HG02759 (cell line): ENCODE measurements around the gene MCTP1.

ENCODE experiments used
- ATAC-seq: cut with Tn5 transposase; IDR thresholded peaks from one replicate; pipeline ENCODE4 v1.9.1; 2021; ENCODE audit warnings: mild to moderate bottlenecking, moderate library complexity; ENCODE audit not compliant: unreplicated experiment

Gene MCTP1

DNA sequence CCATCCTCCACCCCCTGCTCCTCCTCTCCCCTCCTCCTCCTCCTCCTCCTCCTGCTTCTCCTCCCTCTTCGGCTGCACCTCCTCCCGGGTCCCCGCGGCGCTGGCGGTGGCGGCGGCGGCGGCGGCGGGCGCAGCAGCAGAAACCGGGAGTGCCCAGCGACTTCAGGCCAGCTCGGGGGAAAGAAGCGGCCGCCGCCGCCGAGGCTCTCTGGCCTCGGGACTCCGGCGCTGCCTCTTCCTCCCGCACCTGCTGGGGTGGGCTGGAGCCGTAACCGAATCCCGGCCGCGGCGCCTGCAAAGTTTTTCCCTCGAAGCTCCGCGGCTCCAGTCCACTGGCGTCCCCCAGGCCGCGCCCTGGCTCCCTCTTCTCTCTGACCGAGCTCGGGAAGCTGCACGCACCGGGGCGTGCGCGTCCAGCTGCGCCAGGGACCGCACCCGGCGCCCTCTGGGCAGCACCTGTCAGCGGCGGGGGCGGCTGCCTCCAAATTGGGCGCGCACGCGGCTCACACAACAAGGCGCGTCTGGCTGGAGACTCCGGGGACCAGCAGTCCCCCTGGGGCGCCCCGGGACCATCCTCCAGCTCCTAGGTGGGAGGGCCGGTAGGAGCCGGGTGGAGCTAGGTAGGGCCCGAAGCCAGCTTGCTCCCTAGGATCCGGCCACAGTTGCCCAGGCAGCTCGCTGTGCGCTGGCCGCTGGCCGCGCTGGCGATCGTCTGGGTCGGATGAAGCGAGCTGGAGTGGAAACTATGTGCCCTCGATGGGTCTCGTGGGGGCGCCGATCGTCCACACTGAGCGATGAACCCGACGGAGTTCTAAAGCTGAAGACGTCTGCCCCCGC, at the start of gene MCTP1:
Gene MCTP1 (minus strand): TSS at position 523 of the 837 bp plus-strand sequence.
- ATAC-seq: peak; percentile 37

DNA sequence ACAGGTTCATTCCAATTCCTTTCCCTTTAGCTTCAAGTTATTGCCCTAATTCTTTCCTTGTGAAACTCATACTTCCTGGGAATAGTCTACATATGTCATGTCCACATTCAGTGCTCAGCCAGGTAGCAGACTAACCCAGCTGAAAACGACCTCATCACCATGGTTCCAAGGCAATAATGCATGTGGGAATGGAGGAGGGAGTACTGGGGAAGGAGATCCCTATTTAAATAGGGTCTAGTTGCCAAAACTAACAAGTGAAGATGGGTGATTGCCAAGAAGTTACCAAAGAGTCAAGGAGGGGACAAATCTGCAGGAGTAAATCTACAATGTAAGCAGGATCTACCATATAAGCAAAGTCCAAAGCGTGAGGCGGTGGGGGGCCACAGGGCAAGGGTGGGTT, 47.3 kb upstream of the MCTP1 start:
- no peak for ATAC-seq

DNA sequence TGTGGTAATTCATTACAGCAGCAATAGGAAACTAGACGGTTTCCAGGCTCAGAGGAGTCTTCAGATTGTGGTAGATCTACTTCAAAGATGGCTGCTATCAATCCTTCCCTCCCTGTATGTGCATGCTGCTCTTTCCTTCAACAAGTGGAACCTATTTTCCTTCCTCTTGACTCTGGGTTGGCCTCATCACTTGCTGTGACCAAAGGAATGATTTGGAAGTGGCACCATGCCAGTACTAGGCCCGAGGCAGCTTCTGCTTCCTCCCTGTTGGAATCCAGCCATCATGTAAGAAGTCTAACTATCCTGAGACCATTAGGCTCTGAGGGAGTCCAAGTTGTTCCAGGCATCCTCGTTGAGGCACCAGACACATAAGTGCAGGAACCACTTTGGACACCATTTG, 46.5 kb upstream of the MCTP1 start:
- ATAC-seq: no peak

DNA sequence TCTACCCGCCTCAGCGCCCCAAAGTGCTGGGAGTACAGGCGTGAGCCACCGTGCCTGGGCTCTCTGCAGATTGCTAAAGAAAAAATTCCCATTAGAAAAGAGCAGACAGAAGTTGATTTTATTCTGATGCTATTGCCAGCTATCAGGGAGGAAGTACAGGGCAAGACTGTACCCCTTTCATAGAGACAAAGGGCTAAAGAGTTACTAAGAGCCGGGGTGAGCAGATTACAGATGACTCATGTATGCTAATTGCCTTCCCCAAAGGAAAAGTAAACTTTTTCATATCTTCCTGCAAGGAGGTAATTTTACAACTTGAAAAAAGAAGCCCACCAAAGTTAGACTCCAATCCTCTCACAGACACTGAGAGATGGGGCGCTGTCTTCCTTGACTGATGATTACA, 42.3 kb upstream of the MCTP1 start:
- ATAC-seq: no peak

DNA sequence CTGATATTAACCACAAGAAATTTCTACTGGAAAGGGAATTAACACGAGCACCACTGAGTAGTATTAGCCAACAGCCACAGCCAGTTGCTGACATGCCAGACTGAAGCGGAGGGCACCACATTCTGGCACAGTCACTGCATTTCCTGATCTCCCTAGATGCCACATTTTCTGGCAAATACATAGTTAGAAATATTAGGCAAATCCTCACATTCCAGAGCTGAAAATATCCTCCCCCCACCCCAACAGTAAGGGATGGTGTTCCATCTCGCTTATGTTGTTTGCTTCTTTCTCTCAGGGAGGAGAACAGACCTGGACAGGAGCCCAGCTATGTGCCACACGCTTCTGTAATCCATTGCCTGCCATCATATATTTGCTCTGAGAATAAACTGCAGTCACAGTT, 32.8 kb upstream of the MCTP1 start:
- no peak for ATAC-seq

DNA sequence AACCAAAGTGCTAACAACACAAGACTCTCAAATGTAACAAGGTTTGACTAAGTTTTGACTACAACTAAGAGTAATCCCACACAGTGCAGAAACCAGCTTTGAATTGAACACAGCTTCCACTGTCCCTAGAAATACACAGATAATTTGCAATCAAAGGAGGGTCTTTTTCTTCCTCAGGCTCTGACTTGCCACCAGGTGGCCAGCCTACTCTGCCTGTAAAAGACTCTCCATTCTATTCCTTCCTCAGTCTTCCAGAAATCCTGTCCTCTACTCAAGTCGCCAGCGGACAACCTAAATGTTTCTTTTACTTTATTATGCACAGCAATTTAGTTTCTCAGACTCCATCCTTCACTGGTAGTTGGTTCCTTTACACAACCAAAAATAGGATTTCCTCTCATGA, 32.2 kb upstream of the MCTP1 start:
- ATAC-seq: no peak

DNA sequence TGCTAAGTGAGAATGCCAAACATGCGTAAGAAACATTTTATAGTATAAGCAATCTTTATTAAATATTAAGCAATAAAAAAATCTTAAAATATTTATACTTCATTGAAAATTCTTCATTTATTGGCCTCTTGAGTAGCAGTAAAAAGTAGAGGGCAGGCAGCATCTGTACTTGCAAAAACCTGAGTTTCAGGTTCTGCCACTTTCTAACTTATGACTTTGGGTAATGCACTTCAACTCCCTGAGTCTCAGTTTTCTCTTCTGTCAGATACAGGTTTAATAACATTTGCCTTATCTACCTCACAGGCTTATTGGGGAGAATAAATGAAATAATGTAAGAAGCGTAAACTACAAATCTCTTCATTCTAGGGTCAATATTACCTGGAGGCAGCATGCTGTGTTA, 19.8 kb upstream of the MCTP1 start:
- no peak for ATAC-seq

- no peak for ATAC-seq
Measured at GRCh38 chr5:95298651-95299050, 13.8 kb upstream of the MCTP1 start.

DNA sequence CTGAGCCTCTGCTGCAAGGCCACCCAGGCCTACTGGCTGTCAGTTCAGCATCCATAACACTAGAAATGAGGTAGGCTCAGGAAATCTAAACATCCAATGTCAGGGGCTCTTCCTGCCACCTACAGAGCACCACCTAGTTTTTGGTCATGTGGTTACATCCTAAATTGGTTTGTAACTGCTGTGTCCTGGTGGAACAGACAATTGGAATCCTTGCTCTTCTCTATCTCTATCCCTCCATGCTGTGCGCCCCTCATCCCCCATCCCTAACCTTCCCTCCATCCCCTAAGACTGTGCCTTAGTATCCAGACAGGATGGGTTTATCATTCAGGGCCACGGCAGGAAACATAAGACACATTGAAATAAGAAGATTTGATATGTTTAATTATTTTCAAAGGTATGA, 11.4 kb upstream of the MCTP1 start:
- ATAC-seq: no peak

DNA sequence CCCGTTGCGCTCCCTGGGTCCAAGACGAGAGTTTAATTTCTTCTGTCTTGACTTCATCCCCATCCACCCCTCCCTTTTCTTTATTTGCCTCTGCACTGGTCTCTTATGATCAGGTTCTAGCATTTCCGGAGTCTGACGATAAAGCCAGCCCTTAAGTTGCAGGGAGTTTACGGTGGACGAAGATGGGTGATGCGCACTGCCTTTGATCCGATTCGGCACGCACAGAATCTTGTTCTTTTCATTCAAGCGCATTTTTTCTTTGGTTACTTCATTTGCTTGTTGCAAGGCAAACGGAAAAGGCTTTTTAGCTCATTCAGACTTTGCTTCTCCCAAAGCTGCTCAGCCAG, 488 bp upstream of the MCTP1 start:
- no peak for ATAC-seq

GRCh38 chr5:95283761-95284571, 928 bp downstream of the MCTP1 start:
- peak; percentile 57 for ATAC-seq

DNA sequence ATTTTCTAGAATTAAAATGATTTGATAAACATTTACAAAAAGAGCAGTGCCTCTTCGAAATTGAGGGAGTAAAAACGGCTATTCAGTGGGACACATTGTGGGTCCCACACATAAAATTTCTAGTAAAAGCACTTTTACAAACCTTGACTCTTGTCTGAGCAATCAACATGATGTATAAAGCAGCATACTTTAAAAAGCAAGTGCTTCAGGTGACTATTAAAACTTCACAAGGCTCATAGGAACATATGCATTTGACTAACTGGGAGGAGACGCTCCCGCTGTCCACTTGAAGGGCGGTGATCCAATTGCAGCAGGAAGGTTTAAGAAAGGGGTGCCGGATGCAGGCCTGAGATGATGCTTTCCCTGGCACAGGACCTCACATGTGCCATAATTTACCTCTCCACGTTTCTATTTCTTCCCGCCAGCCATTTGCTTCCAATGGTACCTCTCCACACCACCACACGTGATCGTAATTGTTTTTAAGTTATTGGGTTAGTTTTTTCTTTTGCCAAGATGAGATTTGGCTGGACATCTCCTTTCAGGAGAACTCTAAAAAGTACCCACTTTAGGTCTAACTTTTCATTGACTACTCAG, 1.8 kb downstream of the MCTP1 start:
- ATAC-seq: no peak

DNA sequence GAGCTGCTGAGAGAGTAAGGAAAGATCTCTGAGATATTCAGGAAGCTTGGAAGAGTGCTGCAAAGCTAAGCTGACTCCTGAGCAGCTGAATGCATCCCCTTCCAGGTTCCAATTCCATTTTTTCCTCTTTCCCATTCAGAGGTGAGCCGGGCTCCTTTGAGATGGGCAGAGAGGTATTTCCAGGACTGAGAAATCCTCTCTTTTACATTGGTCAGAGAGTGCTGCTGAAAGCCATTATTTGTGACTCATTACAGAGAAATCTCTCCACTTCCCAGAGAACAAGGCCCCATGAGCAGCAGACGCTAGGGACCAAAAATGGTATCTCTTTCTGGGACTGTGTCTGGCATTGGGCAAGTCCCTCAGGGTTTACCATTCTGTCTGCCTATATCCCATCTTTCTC, 3.7 kb downstream of the MCTP1 start:
- no peak for ATAC-seq

- ATAC-seq: no peak
Measured at GRCh38 chr5:95280401-95281095, 4.3 kb downstream of the MCTP1 start.

GRCh38 chr5:95274011-95274410, 10.9 kb downstream of the MCTP1 start:
- ATAC-seq: no peak

GRCh38 chr5:95272316-95272929, 12.5 kb downstream of the MCTP1 start:
- no peak for ATAC-seq

GRCh38 chr5:95262933-95263660, 21.8 kb downstream of the MCTP1 start:
- ATAC-seq: no peak

DNA sequence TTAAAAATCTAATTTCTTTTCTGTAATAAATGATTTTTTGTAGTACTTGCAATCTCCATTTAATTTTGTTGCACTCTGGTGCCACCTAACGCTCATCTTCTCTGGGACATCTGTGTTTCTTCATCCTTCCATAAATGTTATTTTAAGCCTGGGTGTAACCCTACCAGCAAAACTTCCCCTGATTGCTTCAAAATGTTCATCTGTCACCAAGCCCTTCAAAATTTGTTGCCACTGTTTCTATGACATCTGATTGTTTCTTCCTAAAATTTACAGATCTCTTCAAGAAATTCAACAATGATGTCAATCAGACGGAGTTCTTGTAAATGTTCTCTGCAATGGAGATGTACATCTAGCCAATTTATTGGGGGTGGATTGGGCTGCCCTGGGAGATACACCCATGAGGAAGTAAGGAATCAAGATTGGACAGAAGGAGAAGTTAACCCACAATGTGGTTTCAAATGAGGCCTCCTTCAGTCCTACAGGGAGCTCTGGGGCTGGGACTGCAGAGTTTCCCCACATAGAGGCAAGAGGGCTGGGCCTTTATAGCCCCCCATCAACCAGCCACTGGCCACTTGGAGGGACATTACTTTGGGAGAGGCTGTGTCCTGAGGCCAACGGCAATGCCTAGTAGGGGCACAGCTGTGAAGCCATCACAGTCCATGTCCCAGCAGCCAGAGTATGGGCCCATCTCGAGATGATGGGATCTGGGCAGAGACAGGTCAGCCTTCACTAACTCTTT, 23.3 kb downstream of the MCTP1 start:
- ATAC-seq: no peak

DNA sequence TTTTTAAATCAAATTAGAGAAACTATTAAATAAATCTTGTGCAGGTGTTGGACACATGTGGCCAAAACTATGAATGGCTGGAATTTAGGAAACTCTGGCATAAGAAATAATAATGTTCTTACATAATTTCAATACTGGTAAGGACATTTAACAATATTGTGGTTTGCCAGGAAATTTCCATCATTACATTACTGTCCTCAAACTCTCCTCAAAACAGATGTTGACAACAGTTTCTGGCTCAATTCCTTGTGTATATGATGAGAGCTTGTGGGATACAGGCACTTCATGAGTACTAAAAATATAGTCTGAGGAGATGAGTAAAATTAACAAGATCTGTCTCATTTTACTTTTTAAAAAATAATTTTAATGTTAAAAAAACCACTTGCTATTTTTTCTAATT, 27.9 kb downstream of the MCTP1 start:
- no peak for ATAC-seq

DNA sequence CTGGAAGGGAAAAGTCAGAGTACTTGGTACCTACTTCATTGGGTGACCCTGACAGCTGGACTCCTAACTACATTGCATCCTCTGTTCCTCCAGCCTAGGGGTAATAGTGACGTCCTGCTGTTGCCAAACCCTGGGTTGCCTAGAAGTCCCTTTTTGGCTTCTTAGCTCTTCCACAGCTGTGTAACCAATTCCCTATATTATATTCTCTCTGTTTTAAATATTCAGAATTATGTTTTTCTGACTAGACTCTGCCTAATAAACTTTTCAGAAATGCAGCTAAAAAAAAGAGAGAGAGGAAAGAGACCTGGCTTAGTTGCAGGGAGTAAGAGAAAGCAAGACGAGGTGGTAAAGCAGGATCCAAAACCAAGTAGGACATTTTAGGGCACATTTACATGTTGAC, 28.4 kb downstream of the MCTP1 start:
- no peak for ATAC-seq
